Measurements from ENCODE around the gene NRXN2. TPM values are rescaled to one million over a fixed set of nuclear protein-coding genes. Genes with fewer than 3 reads are reported as not detected.

The NRXN2 gene
- total and polyA plus RNA-seq, 7 donors: 0.44 to 5.2 (median 1.9) TPM

DNA sequence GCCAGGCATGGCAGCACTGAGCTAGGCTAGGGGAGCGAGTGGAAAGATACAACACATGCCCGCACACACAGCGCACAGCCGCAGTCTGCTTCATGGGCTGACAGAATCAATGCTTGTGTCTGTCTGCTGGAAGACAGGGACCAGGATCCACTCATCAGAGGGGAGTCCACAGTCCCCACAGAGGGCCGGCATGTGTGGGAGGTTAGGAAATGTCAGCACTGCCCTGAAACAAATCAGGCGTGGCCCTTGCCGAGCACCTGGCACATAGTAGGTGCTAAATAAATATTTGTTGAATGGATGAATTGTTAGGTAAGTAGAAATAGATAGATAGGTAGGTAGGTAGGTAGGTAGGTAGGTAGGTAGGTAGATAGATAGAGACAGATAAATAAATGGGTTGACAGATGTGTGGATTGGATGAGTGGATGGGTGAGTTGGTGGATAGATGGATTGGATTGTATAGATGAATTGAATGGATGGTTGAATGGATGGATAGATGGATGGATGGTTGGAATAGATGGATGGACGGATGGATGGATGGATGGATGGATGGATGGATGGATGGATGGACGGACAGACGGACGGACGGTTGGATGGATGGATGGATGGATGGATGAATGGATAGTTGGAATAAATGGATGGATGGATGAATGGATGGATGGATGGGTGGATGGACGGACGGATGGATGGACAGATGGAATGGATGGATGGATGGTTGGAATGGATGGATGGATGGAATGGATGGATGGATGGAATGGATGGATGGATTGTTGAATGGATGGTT, 128.6 kb downstream of the NRXN2 start:
- Histone ChIP-seq H3K4me1 (no peaks in the 10 kb centered on the region), H3K27me3 (ENCODE audit: insufficient read depth in 3 of 3, low read length in 2 of 3) (peaks cover 0 to 5% (median 2%) of the 10 kb centered on the region in 3 donors), H3K9me3 (peaks cover 3% of the 10 kb centered on the region), H3K36me3 (ENCODE audit: insufficient read depth in 1 of 2, low read depth in 1 of 2) (no peaks in the 10 kb centered on the region), H3K27ac (no peak overlapping the region), H3K4me3 (no peak overlapping the region)
- ATAC-seq: no peak
- WGBS, 3 donors: 90 to 93% (median 91%) methylated on average over 14 of the region's 14 CpGs
- TF ChIP-seq, protein P1, sequence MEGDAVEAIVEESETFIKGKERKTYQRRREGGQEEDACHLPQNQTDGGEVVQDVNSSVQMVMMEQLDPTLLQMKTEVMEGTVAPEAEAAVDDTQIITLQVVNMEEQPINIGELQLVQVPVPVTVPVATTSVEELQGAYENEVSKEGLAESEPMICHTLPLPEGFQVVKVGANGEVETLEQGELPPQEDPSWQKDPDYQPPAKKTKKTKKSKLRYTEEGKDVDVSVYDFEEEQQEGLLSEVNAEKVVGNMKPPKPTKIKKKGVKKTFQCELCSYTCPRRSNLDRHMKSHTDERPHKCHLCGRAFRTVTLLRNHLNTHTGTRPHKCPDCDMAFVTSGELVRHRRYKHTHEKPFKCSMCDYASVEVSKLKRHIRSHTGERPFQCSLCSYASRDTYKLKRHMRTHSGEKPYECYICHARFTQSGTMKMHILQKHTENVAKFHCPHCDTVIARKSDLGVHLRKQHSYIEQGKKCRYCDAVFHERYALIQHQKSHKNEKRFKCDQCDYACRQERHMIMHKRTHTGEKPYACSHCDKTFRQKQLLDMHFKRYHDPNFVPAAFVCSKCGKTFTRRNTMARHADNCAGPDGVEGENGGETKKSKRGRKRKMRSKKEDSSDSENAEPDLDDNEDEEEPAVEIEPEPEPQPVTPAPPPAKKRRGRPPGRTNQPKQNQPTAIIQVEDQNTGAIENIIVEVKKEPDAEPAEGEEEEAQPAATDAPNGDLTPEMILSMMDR (IDR thresholded peaks at IDR 0.05): no peak
- peak in 1 of 2 donors; percentile 28 for DNase-seq
- intact Hi-C loops (cut with DNase I): no loop called here

DNA sequence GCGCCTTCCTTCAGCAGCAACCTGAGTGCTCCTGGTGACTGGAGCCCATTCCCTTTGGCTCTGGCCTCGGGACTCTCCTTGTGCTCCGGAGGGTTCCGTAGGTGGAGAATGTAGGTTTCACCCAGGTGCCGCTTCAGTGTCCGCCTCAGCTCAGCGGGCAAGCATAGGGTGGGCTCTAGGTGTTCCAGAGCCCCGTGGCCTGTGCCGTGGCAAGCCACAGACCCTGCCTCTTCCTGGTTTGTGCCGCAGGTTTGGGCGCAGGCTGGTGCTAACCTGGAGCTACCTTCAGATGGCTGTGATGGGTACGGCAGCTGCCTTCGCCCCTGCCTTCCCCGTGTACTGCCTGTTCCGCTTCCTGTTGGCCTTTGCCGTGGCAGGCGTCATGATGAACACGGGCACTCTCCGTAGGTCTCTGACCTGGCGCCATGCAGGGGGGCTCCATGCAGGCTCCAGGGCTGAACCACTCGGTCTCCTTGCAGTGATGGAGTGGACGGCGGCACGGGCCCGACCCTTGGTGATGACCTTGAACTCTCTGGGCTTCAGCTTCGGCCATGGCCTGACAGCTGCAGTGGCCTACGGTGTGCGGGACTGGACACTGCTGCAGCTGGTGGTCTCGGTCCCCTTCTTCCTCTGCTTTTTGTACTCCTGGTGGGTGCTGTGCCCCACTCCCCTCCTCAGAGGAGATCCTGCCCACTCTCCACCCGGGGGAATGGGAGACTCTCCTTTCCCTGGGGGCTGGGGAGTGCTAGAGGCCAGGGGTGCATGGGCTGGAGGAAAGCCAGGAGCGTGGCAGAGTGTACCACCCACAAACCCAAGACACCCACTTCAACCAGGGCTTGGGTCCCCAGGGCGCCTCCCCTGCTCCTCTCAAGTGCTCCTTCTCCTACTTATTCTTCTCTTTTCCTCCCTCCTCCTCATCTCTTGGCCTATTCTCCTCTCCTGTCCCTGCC, 129.6 kb downstream of the NRXN2 start:
- DNase-seq (peak in 1 of 2 donors; percentile 39), ATAC-seq (no peak)
- TF ChIP-seq, protein P1 (IDR thresholded peaks at IDR 0.05): no peak
- intact Hi-C loops (cut with DNase I): no loop called here
- Histone ChIP-seq H3K4me3 (no peak overlapping the region), H3K4me1 (no peaks in the 10 kb centered on the region), H3K9me3 (peaks cover 12% of the 10 kb centered on the region), H3K27ac (no peak overlapping the region), H3K36me3 (ENCODE audit: insufficient read depth in 1 of 2, low read depth in 1 of 2) (no peaks in the 10 kb centered on the region), H3K27me3 (ENCODE audit: insufficient read depth in 3 of 3, low read length in 2 of 3) (peaks cover 0 to 7% (median 5%) of the 10 kb centered on the region in 3 donors)
- WGBS, 3 donors: 85 to 86% (median 86%) methylated on average over 32 of the region's 32 CpGs

DNA sequence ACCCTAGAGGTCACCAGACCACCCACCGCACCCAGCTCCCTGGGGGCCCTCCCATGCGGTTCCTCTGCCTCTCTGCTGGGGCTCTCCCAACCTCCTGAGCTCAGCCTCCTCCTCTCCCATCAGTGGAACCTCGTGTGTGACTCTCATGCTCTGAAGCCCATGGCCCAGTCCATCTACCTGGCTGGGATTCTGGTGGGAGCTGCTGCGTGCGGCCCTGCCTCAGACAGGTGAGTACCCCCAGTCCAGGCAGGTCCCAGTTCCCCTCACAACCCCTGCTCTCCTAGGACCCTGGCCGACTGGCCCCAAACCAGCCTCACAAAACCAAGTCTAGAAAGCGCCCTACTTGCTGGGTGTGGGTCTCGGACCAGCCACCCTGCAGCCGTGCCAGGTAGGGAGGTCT, 130.3 kb downstream of the NRXN2 start:
- Histone ChIP-seq H3K9me3 (peaks cover 17% of the 10 kb centered on the region), H3K27me3 (ENCODE audit: insufficient read depth in 3 of 3, low read length in 2 of 3) (peaks cover 0 to 7% (median 5%) of the 10 kb centered on the region in 3 donors), H3K36me3 (ENCODE audit: insufficient read depth in 1 of 2, low read depth in 1 of 2) (no peaks in the 10 kb centered on the region), H3K27ac (no peak overlapping the region), H3K4me1 (no peaks in the 10 kb centered on the region), H3K4me3 (no peak overlapping the region)
- DNase-seq: peak in 1 of 2 donors; percentile 40
- TF ChIP-seq, protein P1 (IDR thresholded peaks at IDR 0.05): no peak
- ATAC-seq: no peak
- intact Hi-C loops (cut with DNase I): no loop called here
- WGBS, 3 donors: 80 to 86% (median 83%) methylated on average over 9 of the region's 9 CpGs

DNA sequence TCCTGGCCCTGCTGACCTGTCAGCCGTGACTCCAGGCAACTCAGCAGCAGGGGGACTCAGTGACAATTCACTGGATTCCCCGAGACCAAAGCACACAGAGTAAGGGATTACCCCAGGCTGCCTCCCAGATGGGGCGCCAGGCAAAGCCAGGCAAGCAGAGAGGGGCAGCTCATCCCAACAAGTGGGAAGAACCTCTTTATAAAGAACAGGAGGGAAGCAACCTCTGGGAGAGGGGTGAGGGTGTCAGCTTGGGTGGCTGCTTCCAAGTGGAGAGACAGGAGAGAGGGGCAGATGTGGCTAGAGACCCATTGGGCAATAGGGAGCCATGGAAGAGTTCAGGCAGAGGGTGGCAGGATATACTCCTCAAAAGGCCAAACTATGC, 130.8 kb downstream of the NRXN2 start:
- DNase-seq (peak in 1 of 2 donors; percentile 26), ATAC-seq (no peak)
- 77 to 90% (median 81%) methylated on average over 3 of the region's 3 CpGs for WGBS, 3 donors
- TF ChIP-seq, protein P1 (IDR thresholded peaks at IDR 0.05): no peak
- Histone ChIP-seq H3K4me3 (no peak overlapping the region), H3K4me1 (no peaks in the 10 kb centered on the region), H3K27me3 (ENCODE audit: insufficient read depth in 3 of 3, low read length in 2 of 3) (peaks cover 0 to 7% (median 5%) of the 10 kb centered on the region in 3 donors), H3K9me3 (peaks cover 17% of the 10 kb centered on the region), H3K27ac (no peak overlapping the region), H3K36me3 (ENCODE audit: insufficient read depth in 1 of 2, low read depth in 1 of 2) (no peaks in the 10 kb centered on the region)
- intact Hi-C loops (cut with DNase I): no loop called here
